Esophagus muscularis mucosa (tissue), 4 donors: ENCODE results near the gene SIDT1.

Source experiments
- CTCF ChIP-seq, 3 experiments: fragments of 200-600 bp in 2 of 3; fragments of 450-650 bp in 1 of 3; sonication (generic) in 2 of 3; IDR thresholded peaks; one replicate each; pipeline ENCODE4 v1.5.1; 2017 to 2019; ENCODE audit warnings: antibody characterized with exemption in 3 of 3, mild to moderate bottlenecking in 2 of 3, moderate library complexity in 1 of 3
- EP300 ChIP-seq: sonication (generic); formaldehyde crosslinking; IDR thresholded peaks from one replicate; pipeline ENCODE4 v1.6.1; 2017; ENCODE audit warnings: antibody characterized with exemption
- POLR2A ChIP-seq: fragments of 450-650 bp; IDR thresholded peaks from one replicate; pipeline ENCODE4 v1.6.1; 2017; ENCODE audit warnings: antibody characterized with exemption, moderate library complexity, mild to moderate bottlenecking, low read depth
- POLR2AphosphoS5 ChIP-seq, 2 donors: sonication (generic); formaldehyde crosslinking; IDR thresholded peaks; one replicate each; pipeline ENCODE4 v1.6.1; 2017; ENCODE audit warnings: antibody characterized with exemption in 2 of 2

- no peak for TF ChIP-seq CTCF (IDR thresholded peaks at IDR 0.05)
- TF ChIP-seq POLR2A: no peak
- TF ChIP-seq POLR2AphosphoS5 (IDR thresholded peaks at IDR 0.05): no peak
- no peak for TF ChIP-seq EP300
Observed at GRCh38 chr3:113607219-113607596, 74.9 kb downstream of the SIDT1 start.
